Left ventricle myocardium inferior (tissue), 1 donor: Measurements from ENCODE around the gene PLPP2. TPM values are rescaled to one million over a fixed set of nuclear protein-coding genes. Genes with fewer than 3 reads are reported as not detected.

Experiments used
- DNase-seq: peaks from one replicate; pipeline ENCODE4 v3.0.0-alpha.2; 2020
- H3K27ac ChIP-seq: fragments of 200-600 bp; replicated peaks from 2 replicates; pipeline ENCODE4 v1.8.0; 2021
- H3K27me3 ChIP-seq: fragments of 200-600 bp; 2 replicates; pipeline ENCODE4 v1.8.0; 2021; ENCODE audit warnings: low read depth
- H3K36me3 ChIP-seq: fragments of 200-600 bp; 2 replicates; pipeline ENCODE4 v1.8.0; 2021
- H3K4me1 ChIP-seq: fragments of 200-600 bp; 2 replicates; pipeline ENCODE4 v1.8.0; 2021
- H3K4me3 ChIP-seq: fragments of 200-600 bp; 2 replicates; pipeline ENCODE4 v1.8.0; 2021; ENCODE audit warnings: mild to moderate bottlenecking, moderate library complexity
- H3K9me3 ChIP-seq: fragments of 200-600 bp; replicated peaks from 2 replicates; pipeline ENCODE4 v1.8.0; 2021
- intact Hi-C: fragments of 100-400 bp; cut with micrococcal nuclease; formaldehyde crosslinking; loops from one replicate; pipeline ENCODE4 v1.11.0; 2022
- total RNA-seq: library from RNA; stranded (reverse); fragmentation: NEBNext Ultra II Directional; extraction: Animal tissue kit (Norgen Biotek cat#: 25700); gene quantifications from one replicate; pipeline ENCODE4 v1.2.1, GENCODE V29; 2021
- TF ChIP-seq, protein P1 (sequence below): fragments of 200-600 bp; IDR thresholded peaks from 2 replicates; pipeline ENCODE4 v1.8.0; 2021; ENCODE audit warnings: antibody characterized with exemption, mild to moderate bottlenecking, borderline replicate concordance
- donor health status: DM: no; HTN: yes; CAD: no; lungs with severe emphysema.

Gene PLPP2
- total RNA-seq, 1 donor from 2014 or later, result not detected

DNA sequence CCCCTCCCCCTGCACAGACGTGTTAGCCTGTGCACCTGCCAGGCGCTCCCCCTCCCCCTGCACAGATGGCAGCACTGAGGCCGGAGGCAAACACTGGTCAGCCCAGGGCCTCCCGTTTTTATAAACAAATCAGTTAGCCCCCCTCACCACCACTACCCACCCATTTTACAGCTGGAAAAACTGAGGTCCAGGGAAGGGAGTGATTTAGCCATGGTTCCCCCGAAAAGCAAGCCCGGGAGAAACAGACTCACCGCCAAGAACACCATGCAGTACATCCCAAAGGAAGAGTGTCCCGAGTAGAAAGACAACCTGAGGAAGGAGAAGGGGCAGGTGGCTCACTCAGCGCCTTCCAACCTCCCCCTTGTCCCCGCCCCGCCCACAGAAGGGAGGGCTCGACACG, 8.7 kb downstream of the PLPP2 start:
- intact Hi-C loops, result no loop called here
- TF ChIP-seq, protein P1, sequence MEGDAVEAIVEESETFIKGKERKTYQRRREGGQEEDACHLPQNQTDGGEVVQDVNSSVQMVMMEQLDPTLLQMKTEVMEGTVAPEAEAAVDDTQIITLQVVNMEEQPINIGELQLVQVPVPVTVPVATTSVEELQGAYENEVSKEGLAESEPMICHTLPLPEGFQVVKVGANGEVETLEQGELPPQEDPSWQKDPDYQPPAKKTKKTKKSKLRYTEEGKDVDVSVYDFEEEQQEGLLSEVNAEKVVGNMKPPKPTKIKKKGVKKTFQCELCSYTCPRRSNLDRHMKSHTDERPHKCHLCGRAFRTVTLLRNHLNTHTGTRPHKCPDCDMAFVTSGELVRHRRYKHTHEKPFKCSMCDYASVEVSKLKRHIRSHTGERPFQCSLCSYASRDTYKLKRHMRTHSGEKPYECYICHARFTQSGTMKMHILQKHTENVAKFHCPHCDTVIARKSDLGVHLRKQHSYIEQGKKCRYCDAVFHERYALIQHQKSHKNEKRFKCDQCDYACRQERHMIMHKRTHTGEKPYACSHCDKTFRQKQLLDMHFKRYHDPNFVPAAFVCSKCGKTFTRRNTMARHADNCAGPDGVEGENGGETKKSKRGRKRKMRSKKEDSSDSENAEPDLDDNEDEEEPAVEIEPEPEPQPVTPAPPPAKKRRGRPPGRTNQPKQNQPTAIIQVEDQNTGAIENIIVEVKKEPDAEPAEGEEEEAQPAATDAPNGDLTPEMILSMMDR, result no peak
- Histone ChIP-seq H3K36me3 (no peaks in the 10 kb centered on the region), H3K4me1 (no peaks in the 10 kb centered on the region), H3K27me3 (peaks cover 53% of the 10 kb centered on the region), H3K9me3 (no peaks in the 10 kb centered on the region), H3K27ac (no peak overlapping the region), H3K4me3 (no peak overlapping the region)
- DNase-seq, result no peak

DNA sequence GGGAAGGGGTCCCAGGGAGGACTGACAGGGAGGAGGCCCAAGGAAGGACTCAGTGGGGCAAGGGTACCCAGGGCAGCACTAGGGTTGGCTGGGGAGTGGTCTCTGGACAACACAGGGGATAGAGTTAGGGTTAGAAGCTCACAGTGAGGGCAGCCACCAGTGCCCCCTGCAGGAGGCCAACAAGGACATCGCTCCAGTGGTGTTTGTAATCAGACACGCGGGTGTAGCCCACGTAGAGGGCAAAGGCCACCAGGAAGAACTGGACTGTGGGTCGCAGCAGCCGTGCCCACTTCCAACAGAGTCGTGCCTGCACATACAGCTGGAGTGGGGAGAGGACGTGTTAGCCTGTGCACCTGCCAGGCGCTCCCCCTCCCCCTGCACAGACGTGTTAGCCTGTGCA, 9.2 kb downstream of the PLPP2 start:
- Histone ChIP-seq H3K4me3 (no peak overlapping the region), H3K9me3 (no peaks in the 10 kb centered on the region), H3K27me3 (peaks cover 58% of the 10 kb centered on the region), H3K36me3 (no peaks in the 10 kb centered on the region), H3K27ac (no peak overlapping the region), H3K4me1 (no peaks in the 10 kb centered on the region)
- no peak for DNase-seq
- TF ChIP-seq, protein P1, result no peak
- intact Hi-C loops, result no loop called here

DNA sequence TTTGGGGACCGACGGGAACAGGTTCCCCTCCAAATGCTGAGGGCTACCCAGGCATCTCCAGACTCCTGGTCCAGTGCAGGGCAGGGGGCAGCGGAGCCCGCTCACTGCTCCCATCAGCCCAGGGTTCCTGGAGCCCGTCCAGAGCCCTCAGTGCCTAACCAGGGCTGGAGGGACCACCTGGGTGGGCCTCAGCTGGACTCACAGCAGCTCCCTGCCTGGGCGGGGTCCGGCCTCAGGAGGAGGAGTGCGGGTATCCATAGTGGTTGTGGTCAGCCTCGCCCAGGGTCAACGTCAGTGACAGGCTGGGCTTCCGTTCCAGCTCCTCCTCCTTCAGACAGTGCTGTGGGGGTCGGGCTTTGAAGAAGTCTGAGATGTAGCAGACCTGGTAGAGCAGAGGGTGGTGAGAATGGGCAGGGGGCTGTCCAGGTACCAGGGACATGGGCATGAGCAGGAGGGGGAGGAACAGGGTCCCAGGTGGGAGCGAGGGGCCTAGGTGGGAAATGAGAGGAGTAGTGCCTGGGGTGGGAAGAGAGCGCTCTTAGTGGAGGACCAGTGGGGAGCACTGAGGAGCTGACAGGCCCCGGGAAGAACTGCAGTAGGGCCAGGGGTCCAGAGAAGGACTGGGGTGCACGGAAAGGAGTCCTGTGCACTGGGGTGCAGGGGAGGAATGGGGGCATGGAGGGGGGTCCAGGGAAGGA, 9.9 kb downstream of the PLPP2 start:
- TF ChIP-seq, protein P1, result no peak
- no peaks in the 10 kb centered on the region for H3K36me3 ChIP-seq
- no peaks in the 10 kb centered on the region for H3K9me3 ChIP-seq
- H3K27me3 ChIP-seq, result peaks cover 64% of the 10 kb centered on the region
- no peak overlapping the region for H3K27ac ChIP-seq
- intact Hi-C loops, result no loop called here
- DNase-seq, result no peak
- H3K4me1 ChIP-seq, result no peaks in the 10 kb centered on the region
- H3K4me3 ChIP-seq, result no peak overlapping the region

DNA sequence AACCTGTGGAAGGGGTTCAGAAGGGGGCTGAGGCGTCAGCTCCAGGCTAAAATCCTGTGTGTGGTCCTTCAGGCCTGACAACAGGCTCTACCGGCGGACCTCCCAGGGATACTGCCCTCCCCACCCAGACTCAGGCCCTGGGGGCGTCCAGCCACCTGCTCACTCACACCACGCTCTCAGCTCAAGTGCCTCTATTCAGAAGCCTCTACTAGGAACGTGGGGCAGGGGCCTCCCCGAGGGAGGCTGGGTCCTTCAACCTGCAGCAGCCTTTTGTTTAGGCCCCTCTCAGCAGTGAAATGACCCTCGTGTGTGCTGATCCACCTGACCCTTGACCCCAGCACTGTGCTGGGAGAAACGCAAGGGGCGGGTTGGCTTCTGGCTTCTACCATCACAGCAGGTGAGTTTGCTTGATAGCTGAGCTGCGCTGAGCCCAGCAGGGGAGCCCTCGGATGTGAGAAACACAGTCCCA, 10.6 kb downstream of the PLPP2 start:
- intact Hi-C loops, result no loop called here

DNA sequence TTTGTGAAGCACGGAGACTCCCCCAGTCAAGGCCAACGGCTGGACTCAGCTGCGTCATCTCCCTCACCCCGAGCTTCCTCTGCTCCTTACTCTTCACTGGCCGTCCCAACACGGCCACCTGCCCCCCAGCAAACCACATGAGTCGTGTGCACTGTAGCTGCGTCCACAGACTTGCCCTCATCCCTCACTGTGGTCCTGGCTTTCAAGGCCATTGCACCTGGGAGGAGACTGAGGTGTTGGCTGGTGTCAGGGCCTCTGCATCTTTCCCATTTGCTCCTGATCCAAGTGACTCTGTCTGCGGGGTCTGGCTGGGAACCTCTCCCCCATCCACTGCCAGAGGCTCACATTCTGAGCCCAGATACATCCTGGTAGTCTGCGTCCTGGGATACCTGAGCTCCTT, 11.5 kb downstream of the PLPP2 start:
- Histone ChIP-seq H3K27ac (no peak overlapping the region), H3K27me3 (peaks cover 80% of the 10 kb centered on the region), H3K4me3 (no peak overlapping the region), H3K36me3 (no peaks in the 10 kb centered on the region), H3K9me3 (no peaks in the 10 kb centered on the region), H3K4me1 (no peaks in the 10 kb centered on the region)
- intact Hi-C loops, result no loop called here
- TF ChIP-seq, protein P1, result no peak
- DNase-seq, result no peak

More for the DNA sequence above, 10.6 kb downstream of the PLPP2 start:
- Histone ChIP-seq H3K4me3 (no peak overlapping the region), H3K27me3 (peaks cover 72% of the 10 kb centered on the region), H3K27ac (no peak overlapping the region), H3K4me1 (no peaks in the 10 kb centered on the region), H3K9me3 (no peaks in the 10 kb centered on the region), H3K36me3 (no peaks in the 10 kb centered on the region)
- TF ChIP-seq, protein P1, result no peak
- DNase-seq, result no peak
